Measurements from ENCODE around the gene CYP2C19. TPM values are rescaled to one million over a fixed set of nuclear protein-coding genes. Genes with fewer than 3 reads are reported as not detected.

Gene CYP2C19
- total and polyA plus RNA-seq, 9 of the 15 experiments (the other 6 are each of a cell fraction or from before 2014, with no cell fraction given): not detected

GRCh38 chr10:94878649-94879048, 116.2 kb downstream of the CYP2C19 start:
- no peaks in the 10 kb centered on the region for H3K79me2 ChIP-seq (ENCODE audit: control insufficient read depth, insufficient read depth, low read length)
- H3K4me3 ChIP-seq: no peak overlapping the region
- no TSS peak for BruUV-seq (replicated peaks)
- no peak for ATAC-seq
- no peak overlapping the region for H3K27ac ChIP-seq (ENCODE audit: extremely low read depth, low read depth, low read length)
- intact Hi-C loops (cut with micrococcal nuclease): no loop called here
- no peak overlapping the region for H2AFZ ChIP-seq (ENCODE audit: low read depth, low read length)
- POLR2A ChIA-PET: no interaction called here
- no peak for FAIRE-seq
- in situ Hi-C loops (cut with MboI): no loop called here
- H3K27me3 ChIP-seq (ENCODE audit: control insufficient read depth in 2 of 2, insufficient read depth in 2 of 2, low read length in 2 of 2): no peaks in the 10 kb centered on the region
- no peaks in the 10 kb centered on the region for H4K20me1 ChIP-seq (replicated peaks; ENCODE audit: control insufficient read depth, insufficient read depth, low read length)
- no peaks in the 10 kb centered on the region for H3K4me1 ChIP-seq (replicated peaks in 1 of 2; ENCODE audit: control insufficient read depth in 2 of 2, insufficient read depth in 2 of 2, low read length in 2 of 2)
- no peaks in the 10 kb centered on the region for H3K36me3 ChIP-seq (ENCODE audit: control insufficient read depth, insufficient read depth, low read length)
- TF ChIP-seq MYBL2 (IDR thresholded peaks at IDR 0.05; ENCODE audit: low read depth): no peak
- no peak for TF ChIP-seq MYBL2 (CRISPR knock-in tag; IDR thresholded peaks at IDR 0.05; ENCODE audit: borderline replicate concordance)
- TF ChIP-seq HNRNPL (IDR thresholded peaks at IDR 0.05; ENCODE audit: low read depth, low read length): no peak
- no peak for TF ChIP-seq ZKSCAN1 (IDR thresholded peaks at IDR 0.05; ENCODE audit: low read depth, low read length)
- TF ChIP-seq, protein P1, sequence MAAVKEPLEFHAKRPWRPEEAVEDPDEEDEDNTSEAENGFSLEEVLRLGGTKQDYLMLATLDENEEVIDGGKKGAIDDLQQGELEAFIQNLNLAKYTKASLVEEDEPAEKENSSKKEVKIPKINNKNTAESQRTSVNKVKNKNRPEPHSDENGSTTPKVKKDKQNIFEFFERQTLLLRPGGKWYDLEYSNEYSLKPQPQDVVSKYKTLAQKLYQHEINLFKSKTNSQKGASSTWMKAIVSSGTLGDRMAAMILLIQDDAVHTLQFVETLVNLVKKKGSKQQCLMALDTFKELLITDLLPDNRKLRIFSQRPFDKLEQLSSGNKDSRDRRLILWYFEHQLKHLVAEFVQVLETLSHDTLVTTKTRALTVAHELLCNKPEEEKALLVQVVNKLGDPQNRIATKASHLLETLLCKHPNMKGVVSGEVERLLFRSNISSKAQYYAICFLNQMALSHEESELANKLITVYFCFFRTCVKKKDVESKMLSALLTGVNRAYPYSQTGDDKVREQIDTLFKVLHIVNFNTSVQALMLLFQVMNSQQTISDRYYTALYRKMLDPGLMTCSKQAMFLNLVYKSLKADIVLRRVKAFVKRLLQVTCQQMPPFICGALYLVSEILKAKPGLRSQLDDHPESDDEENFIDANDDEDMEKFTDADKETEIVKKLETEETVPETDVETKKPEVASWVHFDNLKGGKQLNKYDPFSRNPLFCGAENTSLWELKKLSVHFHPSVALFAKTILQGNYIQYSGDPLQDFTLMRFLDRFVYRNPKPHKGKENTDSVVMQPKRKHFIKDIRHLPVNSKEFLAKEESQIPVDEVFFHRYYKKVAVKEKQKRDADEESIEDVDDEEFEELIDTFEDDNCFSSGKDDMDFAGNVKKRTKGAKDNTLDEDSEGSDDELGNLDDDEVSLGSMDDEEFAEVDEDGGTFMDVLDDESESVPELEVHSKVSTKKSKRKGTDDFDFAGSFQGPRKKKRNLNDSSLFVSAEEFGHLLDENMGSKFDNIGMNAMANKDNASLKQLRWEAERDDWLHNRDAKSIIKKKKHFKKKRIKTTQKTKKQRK (IDR thresholded peaks at IDR 0.05; ENCODE audit: borderline replicate concordance, low read depth, low read length): no peak
- TF ChIP-seq ZNF431 (CRISPR knock-in tag; IDR thresholded peaks at IDR 0.05): no peak
- no peak for TF ChIP-seq ZNF699 (CRISPR knock-in tag; IDR thresholded peaks at IDR 0.05; ENCODE audit: insufficient replicate concordance)
- TF ChIP-seq ZNF695 (CRISPR knock-in tag; IDR thresholded peaks at IDR 0.05): no peak
- TF ChIP-seq C11orf30 (IDR thresholded peaks at IDR 0.05; ENCODE audit: low read depth): no peak
- TF ChIP-seq FOXK1 (CRISPR knock-in tag; IDR thresholded peaks at IDR 0.05; ENCODE audit: borderline replicate concordance): no peak
- TF ChIP-seq HIVEP1 (CRISPR knock-in tag; IDR thresholded peaks at IDR 0.05): no peak
- no peak for TF ChIP-seq ZNF175 (CRISPR knock-in tag; IDR thresholded peaks at IDR 0.05; ENCODE audit: low read depth)
- TF ChIP-seq, protein P2, sequence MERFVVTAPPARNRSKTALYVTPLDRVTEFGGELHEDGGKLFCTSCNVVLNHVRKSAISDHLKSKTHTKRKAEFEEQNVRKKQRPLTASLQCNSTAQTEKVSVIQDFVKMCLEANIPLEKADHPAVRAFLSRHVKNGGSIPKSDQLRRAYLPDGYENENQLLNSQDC (CRISPR knock-in tag; IDR thresholded peaks at IDR 0.05): no peak
- no peak for TF ChIP-seq CXXC5 (CRISPR knock-in tag; IDR thresholded peaks at IDR 0.05)
- no peak for TF ChIP-seq CCAR2 (IDR thresholded peaks at IDR 0.05; ENCODE audit: low read depth, low read length)
- no peaks in the 10 kb centered on the region for H3K9me3 ChIP-seq (replicated peaks; ENCODE audit: control insufficient read depth, insufficient read depth, low read depth, low read length)
- no peak overlapping the region for H3K9ac ChIP-seq (ENCODE audit: insufficient read depth in 1 of 2, low read depth in 2 of 2, low read length in 2 of 2)
- DNase-seq (ENCODE audit: extremely low read depth in 1 of 4, low spot score in 3 of 4): no peak
- no peak overlapping the region for H3K4me2 ChIP-seq (ENCODE audit: insufficient read depth, low read length)
- H3K9me1 ChIP-seq (ENCODE audit: control insufficient read depth, insufficient read depth, low read length): no peaks in the 10 kb centered on the region
- CTCF ChIA-PET (ENCODE audit: low intra/inter-chr PET ratio): no interaction called here
- WGBS (ENCODE audit: insufficient coverage, low coverage, missing lambda C conversion rate): 0% methylated on average over 1 of the region's 1 CpG
